Gastrocnemius medialis (tissue), 4 donors: Measurements from ENCODE around the gene MGMT.

Source experiments
- POLR2A ChIP-seq, 2 donors: fragments of 450-650 bp; IDR thresholded peaks; one replicate each; pipeline ENCODE4 v1.6.1; 2017; ENCODE audit warnings: antibody characterized with exemption in 2 of 2, mild to moderate bottlenecking in 2 of 2, moderate library complexity in 2 of 2
- TF ChIP-seq, protein P1 (sequence below), 5 experiments: fragments of 450-650 bp in 3 of 5; fragments of 200-600 bp in 2 of 5; sonication (generic) in 2 of 5; IDR thresholded peaks in 4 of 5; conservative IDR thresholded peaks in 1 of 5; 1 replicate in 4 of 5; 2 replicates in 1 of 5; pipeline ENCODE4 v1.5.1; 2016 to 2019; ENCODE audit warnings: antibody characterized with exemption in 5 of 5, mild to moderate bottlenecking in 3 of 5, moderate library complexity in 3 of 5

GRCh38 chr10:129694691-129695243 lies 227.7 kb downstream of the MGMT start:
- TF ChIP-seq, protein P1, sequence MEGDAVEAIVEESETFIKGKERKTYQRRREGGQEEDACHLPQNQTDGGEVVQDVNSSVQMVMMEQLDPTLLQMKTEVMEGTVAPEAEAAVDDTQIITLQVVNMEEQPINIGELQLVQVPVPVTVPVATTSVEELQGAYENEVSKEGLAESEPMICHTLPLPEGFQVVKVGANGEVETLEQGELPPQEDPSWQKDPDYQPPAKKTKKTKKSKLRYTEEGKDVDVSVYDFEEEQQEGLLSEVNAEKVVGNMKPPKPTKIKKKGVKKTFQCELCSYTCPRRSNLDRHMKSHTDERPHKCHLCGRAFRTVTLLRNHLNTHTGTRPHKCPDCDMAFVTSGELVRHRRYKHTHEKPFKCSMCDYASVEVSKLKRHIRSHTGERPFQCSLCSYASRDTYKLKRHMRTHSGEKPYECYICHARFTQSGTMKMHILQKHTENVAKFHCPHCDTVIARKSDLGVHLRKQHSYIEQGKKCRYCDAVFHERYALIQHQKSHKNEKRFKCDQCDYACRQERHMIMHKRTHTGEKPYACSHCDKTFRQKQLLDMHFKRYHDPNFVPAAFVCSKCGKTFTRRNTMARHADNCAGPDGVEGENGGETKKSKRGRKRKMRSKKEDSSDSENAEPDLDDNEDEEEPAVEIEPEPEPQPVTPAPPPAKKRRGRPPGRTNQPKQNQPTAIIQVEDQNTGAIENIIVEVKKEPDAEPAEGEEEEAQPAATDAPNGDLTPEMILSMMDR (IDR thresholded peaks at IDR 0.05 in 4 of 5, conservative IDR thresholded peaks at IDR 0.05 in 1 of 5), result no peak
- no peak for TF ChIP-seq POLR2A (IDR thresholded peaks at IDR 0.05)
